Body of pancreas (tissue), 4 donors: Measurements from ENCODE around the gene DNAJC30.

Experiments used
- POLR2A ChIP-seq, 3 donors: fragments of 450-650 bp; IDR thresholded peaks; one replicate each; pipeline ENCODE4 v1.6.1; 2016; ENCODE audit warnings: antibody characterized with exemption in 3 of 3, mild to moderate bottlenecking in 2 of 3
- TF ChIP-seq, protein P1 (sequence below), 7 experiments: fragments of 450-650 bp in 4 of 7; fragments of 200-600 bp in 3 of 7; sonication (generic) in 3 of 7; IDR thresholded peaks; one replicate each; pipeline ENCODE4 v1.5.1; 2016 to 2019; ENCODE audit warnings: antibody characterized with exemption in 7 of 7

- no peak for TF ChIP-seq POLR2A (IDR thresholded peaks at IDR 0.05)
- TF ChIP-seq, protein P1, sequence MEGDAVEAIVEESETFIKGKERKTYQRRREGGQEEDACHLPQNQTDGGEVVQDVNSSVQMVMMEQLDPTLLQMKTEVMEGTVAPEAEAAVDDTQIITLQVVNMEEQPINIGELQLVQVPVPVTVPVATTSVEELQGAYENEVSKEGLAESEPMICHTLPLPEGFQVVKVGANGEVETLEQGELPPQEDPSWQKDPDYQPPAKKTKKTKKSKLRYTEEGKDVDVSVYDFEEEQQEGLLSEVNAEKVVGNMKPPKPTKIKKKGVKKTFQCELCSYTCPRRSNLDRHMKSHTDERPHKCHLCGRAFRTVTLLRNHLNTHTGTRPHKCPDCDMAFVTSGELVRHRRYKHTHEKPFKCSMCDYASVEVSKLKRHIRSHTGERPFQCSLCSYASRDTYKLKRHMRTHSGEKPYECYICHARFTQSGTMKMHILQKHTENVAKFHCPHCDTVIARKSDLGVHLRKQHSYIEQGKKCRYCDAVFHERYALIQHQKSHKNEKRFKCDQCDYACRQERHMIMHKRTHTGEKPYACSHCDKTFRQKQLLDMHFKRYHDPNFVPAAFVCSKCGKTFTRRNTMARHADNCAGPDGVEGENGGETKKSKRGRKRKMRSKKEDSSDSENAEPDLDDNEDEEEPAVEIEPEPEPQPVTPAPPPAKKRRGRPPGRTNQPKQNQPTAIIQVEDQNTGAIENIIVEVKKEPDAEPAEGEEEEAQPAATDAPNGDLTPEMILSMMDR (IDR thresholded peaks at IDR 0.05) = no peak
These were observed 19.0 kb upstream of the DNAJC30 start for GRCh38 chr7:73702226-73702625.
